ENCODE results near the gene LCN12.

Gene LCN12

GRCh38 chr9:136945333-136946227 is 6.5 kb upstream of the LCN12 start:
- DNase-seq (ENCODE audit: low read depth in 2 of 2), result no peak

GRCh38 chr9:136946228-136947027 is 5.6 kb upstream of the LCN12 start:
- no peak for DNase-seq (ENCODE audit: low read depth in 2 of 2)

- no peak for DNase-seq (ENCODE audit: low read depth in 2 of 2)
Measured at GRCh38 chr9:136947028-136947891, 4.8 kb upstream of the LCN12 start.

- no peak for DNase-seq (ENCODE audit: low read depth in 2 of 2)
Measured at GRCh38 chr9:136947955-136948510, 4.0 kb upstream of the LCN12 start.

GRCh38 chr9:136949239-136949816 is 2.7 kb upstream of the LCN12 start:
- no peak for DNase-seq (ENCODE audit: low read depth in 2 of 2)

GRCh38 chr9:136949817-136950655 is 2.0 kb upstream of the LCN12 start:
- DNase-seq (ENCODE audit: low read depth in 2 of 2), result peak; percentile 92 to 95

- DNase-seq (ENCODE audit: low read depth in 2 of 2), result no peak
Measured at GRCh38 chr9:136950656-136951276, 1.3 kb upstream of the LCN12 start.

GRCh38 chr9:136952321-136952850 is 313 bp downstream of the LCN12 start:
- DNase-seq (ENCODE audit: low read depth in 2 of 2), result no peak

GRCh38 chr9:136952876-136953770 is 1.1 kb downstream of the LCN12 start:
- no peak for DNase-seq (ENCODE audit: low read depth in 2 of 2)

- DNase-seq (ENCODE audit: low read depth in 2 of 2), result no peak
Measured at GRCh38 chr9:136953771-136954269, 1.7 kb downstream of the LCN12 start.

- no peak for DNase-seq (ENCODE audit: low read depth in 2 of 2)
Measured at GRCh38 chr9:136954270-136955083, 2.4 kb downstream of the LCN12 start.

GRCh38 chr9:136955202-136955942 is 3.3 kb downstream of the LCN12 start:
- no peak for DNase-seq (ENCODE audit: low read depth in 2 of 2)

GRCh38 chr9:136955943-136956335 is 3.9 kb downstream of the LCN12 start:
- no peak for DNase-seq (ENCODE audit: low read depth in 2 of 2)

GRCh38 chr9:136956604-136957003 is 4.5 kb downstream of the LCN12 start:
- DNase-seq (ENCODE audit: low read depth in 2 of 2), result no peak

GRCh38 chr9:136957461-136957860 is 5.4 kb downstream of the LCN12 start:
- no peak for DNase-seq (ENCODE audit: low read depth in 2 of 2)

- no peak for DNase-seq (ENCODE audit: low read depth in 2 of 2)
Measured at GRCh38 chr9:136957901-136958300, 5.8 kb downstream of the LCN12 start.

- no peak for DNase-seq (ENCODE audit: low read depth in 2 of 2)
Measured at GRCh38 chr9:136958473-136958872, 6.4 kb downstream of the LCN12 start.

Data from stimulated activated CD8-positive, alpha-beta memory T cell treated with anti-CD3 and anti-CD28 coated beads, Interleukin-2, amount 100 ng/mL, for 1 hour (primary cell).